HFFc6 (cell line): Measurements from ENCODE around the gene SMC2. TPM values are rescaled to one million over a fixed set of nuclear protein-coding genes. Genes with fewer than 3 reads are reported as not detected.

ENCODE experiments used
- DNase-seq: peaks from one replicate; pipeline ENCODE4 v3.0.0-alpha.2; 2018
- H3K27ac Mint-ChIP-seq: 2 replicates; pipeline ENCODE4 v1.8.0; 2020; ENCODE audit warnings: mild to moderate bottlenecking, mixed read lengths
- H3K27me3 Mint-ChIP-seq: 2 replicates; pipeline ENCODE4 v1.8.0; 2021; ENCODE audit warnings: mild to moderate bottlenecking, moderate library complexity, mixed read lengths; ENCODE audit not compliant: insufficient read depth
- H3K36me3 Mint-ChIP-seq: 2 replicates; pipeline ENCODE4 v1.8.0; 2021; ENCODE audit warnings: low read depth, mixed read lengths
- H3K4me1 Mint-ChIP-seq: 2 replicates; pipeline ENCODE4 v1.8.0; 2020; ENCODE audit warnings: low read depth, mixed read lengths
- H3K4me3 Mint-ChIP-seq: 2 replicates; pipeline ENCODE4 v1.8.0; 2020; ENCODE audit warnings: mild to moderate bottlenecking, moderate library complexity, mixed read lengths
- H3K9me3 Mint-ChIP-seq: 2 replicates; pipeline ENCODE4 v1.8.0; 2020; ENCODE audit warnings: mild to moderate bottlenecking, mixed read lengths
- CTCF ChIP-seq: fragments of 200-600 bp; sonication (generic); IDR thresholded peaks from 2 replicates; pipeline ENCODE4 v1.5.0; 2021; ENCODE audit warnings: antibody characterized with exemption, mild to moderate bottlenecking
- total RNA-seq, 6 experiments: library from RNA; stranded (reverse); fragmentation: NEBNext Ultra II Directional; extraction: Animal tissue kit (Norgen Biotek cat#: 25700); gene quantifications; 2 replicates in 1 of 6; 3 replicates in 5 of 6; pipeline ENCODE4 v1.2.3, GENCODE V29; 2021

The SMC2 gene
- total RNA-seq, 6 experiments from 2014 or later, result 18.7 to 35.7 (median 33.8) TPM

- TF ChIP-seq CTCF, result no peak
- Mint-ChIP-seq H3K36me3 (0 out of 2 replicates have a peak, but pooled peaks cover 5% of the 10 kb centered on the region), H3K27me3 (no peaks in the 10 kb centered on the region), H3K4me1 (no peaks in the 10 kb centered on the region), H3K27ac (no peak overlapping the region), H3K4me3 (no peak overlapping the region), H3K9me3 (no peaks in the 10 kb centered on the region)
- no peak for DNase-seq
These were observed 50.2 kb downstream of the SMC2 start for GRCh38 chr9:104144336-104144735.

- Mint-ChIP-seq H3K4me1 (no peaks in the 10 kb centered on the region), H3K4me3 (no peak overlapping the region), H3K36me3 (no peaks in the 10 kb centered on the region), H3K27me3 (no peaks in the 10 kb centered on the region), H3K9me3 (no peaks in the 10 kb centered on the region), H3K27ac (no peak overlapping the region)
- no peak for TF ChIP-seq CTCF
- no peak for DNase-seq
These were observed 79.0 kb downstream of the SMC2 start for GRCh38 chr9:104173067-104173466.

GRCh38 chr9:104177003-104177611, 83.0 kb downstream of the SMC2 start:
- H3K36me3 Mint-ChIP-seq, result no peaks in the 10 kb centered on the region
- DNase-seq, result no peak
- no peaks in the 10 kb centered on the region for H3K27me3 Mint-ChIP-seq

GRCh38 chr9:104177676-104178075, 83.6 kb downstream of the SMC2 start:
- Mint-ChIP-seq H3K36me3 (no peaks in the 10 kb centered on the region), H3K27ac (no peak overlapping the region), H3K4me1 (no peaks in the 10 kb centered on the region), H3K9me3 (no peaks in the 10 kb centered on the region), H3K27me3 (no peaks in the 10 kb centered on the region), H3K4me3 (no peak overlapping the region)
- no peak for DNase-seq
- no peak for TF ChIP-seq CTCF

More at GRCh38 chr9:104177003-104177611, 83.0 kb downstream of the SMC2 start:
- H3K4me3 Mint-ChIP-seq, result no peak overlapping the region
- peak; percentile 51 for TF ChIP-seq CTCF
- H3K4me1 Mint-ChIP-seq, result no peaks in the 10 kb centered on the region
- H3K9me3 Mint-ChIP-seq, result no peaks in the 10 kb centered on the region
- H3K27ac Mint-ChIP-seq, result no peak overlapping the region
